Measurements from ENCODE around the gene PRKCI.

GRCh38 chr3:170225166-170225565 is 2.9 kb downstream of the PRKCI start:
- TF ChIP-seq FOSL1 (IDR thresholded peaks at IDR 0.05; ENCODE audit: low read depth): no peak
- TF ChIP-seq SIN3A (IDR thresholded peaks at IDR 0.05; ENCODE audit: low read depth): no peak
- TF ChIP-seq, protein P1, sequence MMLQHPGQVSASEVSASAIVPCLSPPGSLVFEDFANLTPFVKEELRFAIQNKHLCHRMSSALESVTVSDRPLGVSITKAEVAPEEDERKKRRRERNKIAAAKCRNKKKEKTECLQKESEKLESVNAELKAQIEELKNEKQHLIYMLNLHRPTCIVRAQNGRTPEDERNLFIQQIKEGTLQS (IDR thresholded peaks at IDR 0.05): no peak
- TF ChIP-seq, protein P2, sequence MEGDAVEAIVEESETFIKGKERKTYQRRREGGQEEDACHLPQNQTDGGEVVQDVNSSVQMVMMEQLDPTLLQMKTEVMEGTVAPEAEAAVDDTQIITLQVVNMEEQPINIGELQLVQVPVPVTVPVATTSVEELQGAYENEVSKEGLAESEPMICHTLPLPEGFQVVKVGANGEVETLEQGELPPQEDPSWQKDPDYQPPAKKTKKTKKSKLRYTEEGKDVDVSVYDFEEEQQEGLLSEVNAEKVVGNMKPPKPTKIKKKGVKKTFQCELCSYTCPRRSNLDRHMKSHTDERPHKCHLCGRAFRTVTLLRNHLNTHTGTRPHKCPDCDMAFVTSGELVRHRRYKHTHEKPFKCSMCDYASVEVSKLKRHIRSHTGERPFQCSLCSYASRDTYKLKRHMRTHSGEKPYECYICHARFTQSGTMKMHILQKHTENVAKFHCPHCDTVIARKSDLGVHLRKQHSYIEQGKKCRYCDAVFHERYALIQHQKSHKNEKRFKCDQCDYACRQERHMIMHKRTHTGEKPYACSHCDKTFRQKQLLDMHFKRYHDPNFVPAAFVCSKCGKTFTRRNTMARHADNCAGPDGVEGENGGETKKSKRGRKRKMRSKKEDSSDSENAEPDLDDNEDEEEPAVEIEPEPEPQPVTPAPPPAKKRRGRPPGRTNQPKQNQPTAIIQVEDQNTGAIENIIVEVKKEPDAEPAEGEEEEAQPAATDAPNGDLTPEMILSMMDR (IDR thresholded peaks at IDR 0.05 in 2 of 3, conservative IDR thresholded peaks at IDR 0.05 in 1 of 3; ENCODE audit: borderline replicate concordance in 1 of 3, insufficient read depth in 1 of 3, low read depth in 2 of 3, low read length in 2 of 3): no peak
- TF ChIP-seq POLR2A (IDR thresholded peaks at IDR 0.05; ENCODE audit: borderline replicate concordance, extremely low read depth, insufficient read depth, insufficient read length): no peak
- no peak for TF ChIP-seq ZNF274 (IDR thresholded peaks at IDR 0.05; ENCODE audit: low read depth, low read length)
- TF ChIP-seq POLR2AphosphoS5 (IDR thresholded peaks at IDR 0.05; ENCODE audit: low read depth, low read length): no peak
- TF ChIP-seq EZH2phosphoT487 (IDR thresholded peaks at IDR 0.05; ENCODE audit: borderline replicate concordance): no peak
- no peak for TF ChIP-seq YY1 (IDR thresholded peaks at IDR 0.05; ENCODE audit: extremely low read depth, insufficient replicate concordance, low read depth, low read length)
- TF ChIP-seq EZH2 (IDR thresholded peaks at IDR 0.05): no peak
- TF ChIP-seq JUND (IDR thresholded peaks at IDR 0.05): no peak
- TF ChIP-seq, protein P3, sequence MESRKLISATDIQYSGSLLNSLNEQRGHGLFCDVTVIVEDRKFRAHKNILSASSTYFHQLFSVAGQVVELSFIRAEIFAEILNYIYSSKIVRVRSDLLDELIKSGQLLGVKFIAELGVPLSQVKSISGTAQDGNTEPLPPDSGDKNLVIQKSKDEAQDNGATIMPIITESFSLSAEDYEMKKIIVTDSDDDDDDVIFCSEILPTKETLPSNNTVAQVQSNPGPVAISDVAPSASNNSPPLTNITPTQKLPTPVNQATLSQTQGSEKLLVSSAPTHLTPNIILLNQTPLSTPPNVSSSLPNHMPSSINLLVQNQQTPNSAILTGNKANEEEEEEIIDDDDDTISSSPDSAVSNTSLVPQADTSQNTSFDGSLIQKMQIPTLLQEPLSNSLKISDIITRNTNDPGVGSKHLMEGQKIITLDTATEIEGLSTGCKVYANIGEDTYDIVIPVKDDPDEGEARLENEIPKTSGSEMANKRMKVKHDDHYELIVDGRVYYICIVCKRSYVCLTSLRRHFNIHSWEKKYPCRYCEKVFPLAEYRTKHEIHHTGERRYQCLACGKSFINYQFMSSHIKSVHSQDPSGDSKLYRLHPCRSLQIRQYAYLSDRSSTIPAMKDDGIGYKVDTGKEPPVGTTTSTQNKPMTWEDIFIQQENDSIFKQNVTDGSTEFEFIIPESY (IDR thresholded peaks at IDR 0.05; ENCODE audit: extremely low read depth, insufficient replicate concordance, low read length): no peak

Measured in HCT116 (cell line).